ENCODE results near the gene IRF2BPL.

Gene IRF2BPL

GRCh38 chr14:77004711-77005460 lies 23.6 kb downstream of the IRF2BPL start:
- TF ChIP-seq CTCF (IDR thresholded peaks at IDR 0.05; ENCODE audit: low read depth, low read length) = no peak
- TF ChIP-seq EZH2phosphoT487 (IDR thresholded peaks at IDR 0.05; ENCODE audit: low read depth) = no peak
- no peak overlapping the region for H3K4me2 ChIP-seq (ENCODE audit: low read length)
- no peaks in the 10 kb centered on the region for H3K27me3 ChIP-seq (ENCODE audit: low read depth, low read length)
- no peak overlapping the region for H3K9ac ChIP-seq (ENCODE audit: low read length)
- no peak overlapping the region for H2AFZ ChIP-seq (ENCODE audit: low read depth, low read length)
- H3K4me3 ChIP-seq (ENCODE audit: low read length) = no peak overlapping the region
- H4K20me1 ChIP-seq (ENCODE audit: insufficient read depth, low read length) = no peaks in the 10 kb centered on the region
- no peaks in the 10 kb centered on the region for H3K79me2 ChIP-seq (ENCODE audit: low read length)
- peaks cover 3% of the 10 kb centered on the region; the same call in 1 of the 2 replicates for H3K4me1 ChIP-seq (ENCODE audit: low read length)
- H3K27ac ChIP-seq (ENCODE audit: low read length) = no peak overlapping the region
- H3K36me3 ChIP-seq (replicated peaks; ENCODE audit: low read depth, low read length) = no peaks in the 10 kb centered on the region
- H3K9me3 ChIP-seq (ENCODE audit: insufficient read depth, low read length) = no peaks in the 10 kb centered on the region

GRCh38 chr14:77003960-77004710 lies 24.4 kb downstream of the IRF2BPL start:
- Histone ChIP-seq H3K4me3 (ENCODE audit: low read length) (no peak overlapping the region), H2AFZ (ENCODE audit: low read depth, low read length) (no peak overlapping the region), H3K4me1 (ENCODE audit: low read length) (peaks cover 3% of the 10 kb centered on the region; the same call in 1 of the 2 replicates), H3K79me2 (ENCODE audit: low read length) (no peaks in the 10 kb centered on the region), H3K9ac (ENCODE audit: low read length) (no peak overlapping the region), H3K36me3 (replicated peaks; ENCODE audit: low read depth, low read length) (no peaks in the 10 kb centered on the region), H3K27ac (ENCODE audit: low read length) (no peak overlapping the region), H3K4me2 (ENCODE audit: low read length) (no peak overlapping the region), H3K27me3 (ENCODE audit: low read depth, low read length) (no peaks in the 10 kb centered on the region), H4K20me1 (ENCODE audit: insufficient read depth, low read length) (no peaks in the 10 kb centered on the region), H3K9me3 (ENCODE audit: insufficient read depth, low read length) (no peaks in the 10 kb centered on the region)
- no peak for TF ChIP-seq EZH2phosphoT487 (IDR thresholded peaks at IDR 0.05; ENCODE audit: low read depth)
- no peak for TF ChIP-seq CTCF (IDR thresholded peaks at IDR 0.05; ENCODE audit: low read depth, low read length)

GRCh38 chr14:77002889-77003288 lies 25.6 kb downstream of the IRF2BPL start:
- Histone ChIP-seq H3K79me2 (ENCODE audit: low read length) (no peaks in the 10 kb centered on the region), H3K27me3 (ENCODE audit: low read depth, low read length) (no peaks in the 10 kb centered on the region), H3K9ac (ENCODE audit: low read length) (no peak overlapping the region), H3K4me3 (ENCODE audit: low read length) (no peak overlapping the region), H4K20me1 (ENCODE audit: insufficient read depth, low read length) (no peaks in the 10 kb centered on the region), H3K36me3 (replicated peaks; ENCODE audit: low read depth, low read length) (no peaks in the 10 kb centered on the region), H3K27ac (ENCODE audit: low read length) (no peak overlapping the region), H3K4me2 (ENCODE audit: low read length) (no peak overlapping the region), H2AFZ (ENCODE audit: low read depth, low read length) (no peak overlapping the region), H3K9me3 (ENCODE audit: insufficient read depth, low read length) (no peaks in the 10 kb centered on the region), H3K4me1 (ENCODE audit: low read length) (peaks cover 3% of the 10 kb centered on the region; the same call in 1 of the 2 replicates)
- TF ChIP-seq CTCF (IDR thresholded peaks at IDR 0.05; ENCODE audit: low read depth, low read length) (no peak), EZH2phosphoT487 (IDR thresholded peaks at IDR 0.05; ENCODE audit: low read depth) (no peak)

- Histone ChIP-seq H3K4me2 (ENCODE audit: low read length) (no peak overlapping the region), H3K79me2 (ENCODE audit: low read length) (no peaks in the 10 kb centered on the region), H3K4me1 (ENCODE audit: low read length) (peaks cover 7% of the 10 kb centered on the region), H4K20me1 (ENCODE audit: insufficient read depth, low read length) (no peaks in the 10 kb centered on the region), H2AFZ (ENCODE audit: low read depth, low read length) (no peak overlapping the region), H3K9me3 (ENCODE audit: insufficient read depth, low read length) (no peaks in the 10 kb centered on the region), H3K36me3 (replicated peaks; ENCODE audit: low read depth, low read length) (no peaks in the 10 kb centered on the region), H3K27ac (ENCODE audit: low read length) (no peak overlapping the region), H3K9ac (ENCODE audit: low read length) (no peak overlapping the region), H3K4me3 (ENCODE audit: low read length) (no peak overlapping the region), H3K27me3 (ENCODE audit: low read depth, low read length) (no peaks in the 10 kb centered on the region)
- TF ChIP-seq CTCF (IDR thresholded peaks at IDR 0.05; ENCODE audit: low read depth, low read length) (no peak), EZH2phosphoT487 (IDR thresholded peaks at IDR 0.05; ENCODE audit: low read depth) (no peak)
Observed at GRCh38 chr14:77002335-77002734, 26.2 kb downstream of the IRF2BPL start.
